BLaER1 (cell line): Measurements from ENCODE around the gene PCBP2.
A peak's percentile ranks its signal among the peaks of the same experiment; 100 is the strongest.

Experiments
- H3K27ac ChIP-seq: shearing (Covaris generic); formaldehyde crosslinking; 2 replicates; pipeline ENCODE4 v1.8.1; 2022
- H3K27me3 ChIP-seq: shearing (Covaris generic); formaldehyde crosslinking; 2 replicates; pipeline ENCODE4 v1.8.1; 2022
- H3K36me3 ChIP-seq: shearing (Covaris generic); formaldehyde crosslinking; 2 replicates; pipeline ENCODE4 v1.8.1; 2022
- H3K4me1 ChIP-seq: shearing (Covaris generic); formaldehyde crosslinking; 2 replicates; pipeline ENCODE4 v1.8.1; 2022
- H3K4me2 ChIP-seq: shearing (Covaris generic); formaldehyde crosslinking; 2 replicates; pipeline ENCODE4 v1.8.1; 2022
- H3K4me3 ChIP-seq: shearing (Covaris generic); formaldehyde crosslinking; 2 replicates; pipeline ENCODE4 v1.8.1; 2022
- H3K9ac ChIP-seq: shearing (Covaris generic); formaldehyde crosslinking; 2 replicates; pipeline ENCODE4 v1.8.1; 2022
- H3K9me3 ChIP-seq: shearing (Covaris generic); formaldehyde crosslinking; 2 replicates; pipeline ENCODE4 v1.8.1; 2022
- H4K20me1 ChIP-seq: shearing (Covaris generic); formaldehyde crosslinking; 2 replicates; pipeline ENCODE4 v1.8.1; 2022
- Cebpa-rat ChIP-seq: shearing (Covaris generic); IDR thresholded peaks from 2 replicates; pipeline ENCODE4 v1.8.1; 2022

The PCBP2 gene

GRCh38 chr12:53506881-53507602, 55.1 kb downstream of the PCBP2 start, which contains the start of gene NPFF:
Gene NPFF (minus strand): TSS chr12:53507484. CDS start chr12:53507474, 10 bp downstream.
- no peaks in the 10 kb centered on the region for H3K27me3 ChIP-seq
- H3K4me3 ChIP-seq = no peak within 1 kb of the TSS
- H3K4me2 ChIP-seq = peak within 1 kb of the TSS; percentile 58
- no peaks in the 10 kb centered on the region for H4K20me1 ChIP-seq
- H3K9ac ChIP-seq = 0 out of 2 replicates have a peak within 1 kb of the TSS, but pooled peaks have one; percentile 15
- TF ChIP-seq Cebpa-rat = no peak
- H3K4me1 ChIP-seq = peaks cover 22% of the 10 kb centered on the region
- no peak within 1 kb of the TSS for H3K27ac ChIP-seq
- H3K9me3 ChIP-seq = no peaks in the 10 kb centered on the region
- peaks cover 78% of the 10 kb centered on the region for H3K36me3 ChIP-seq

- H3K27ac ChIP-seq = no peak overlapping the region
- no peak overlapping the region for H3K4me2 ChIP-seq
- H3K27me3 ChIP-seq = no peaks in the 10 kb centered on the region
- peaks cover 17% of the 10 kb centered on the region for H3K4me1 ChIP-seq
- 0 out of 2 replicates have a peak overlapping the region, but pooled peaks have one; percentile 15 for H3K9ac ChIP-seq
- no peak overlapping the region for H3K4me3 ChIP-seq
- peaks cover 83% of the 10 kb centered on the region for H3K36me3 ChIP-seq
- no peaks in the 10 kb centered on the region for H3K9me3 ChIP-seq
- H4K20me1 ChIP-seq = no peaks in the 10 kb centered on the region
- TF ChIP-seq Cebpa-rat = no peak
Measured at GRCh38 chr12:53507603-53507885, 55.6 kb downstream of the PCBP2 start.

GRCh38 chr12:53508534-53509170, 56.8 kb downstream of the PCBP2 start:
- no peak overlapping the region for H3K4me3 ChIP-seq
- H4K20me1 ChIP-seq = no peaks in the 10 kb centered on the region
- peaks cover 84% of the 10 kb centered on the region for H3K36me3 ChIP-seq
- H3K9ac ChIP-seq = peak overlapping the region; percentile 53; the same call in 1 of the 2 replicates
- peak overlapping the region; percentile 55; the same call in 1 of the 2 replicates for H3K27ac ChIP-seq
- H3K27me3 ChIP-seq = no peaks in the 10 kb centered on the region
- no peak for TF ChIP-seq Cebpa-rat
- H3K4me2 ChIP-seq = peak overlapping the region; percentile 58
- H3K9me3 ChIP-seq = no peaks in the 10 kb centered on the region
- H3K4me1 ChIP-seq = peaks cover 11% of the 10 kb centered on the region

DNA sequence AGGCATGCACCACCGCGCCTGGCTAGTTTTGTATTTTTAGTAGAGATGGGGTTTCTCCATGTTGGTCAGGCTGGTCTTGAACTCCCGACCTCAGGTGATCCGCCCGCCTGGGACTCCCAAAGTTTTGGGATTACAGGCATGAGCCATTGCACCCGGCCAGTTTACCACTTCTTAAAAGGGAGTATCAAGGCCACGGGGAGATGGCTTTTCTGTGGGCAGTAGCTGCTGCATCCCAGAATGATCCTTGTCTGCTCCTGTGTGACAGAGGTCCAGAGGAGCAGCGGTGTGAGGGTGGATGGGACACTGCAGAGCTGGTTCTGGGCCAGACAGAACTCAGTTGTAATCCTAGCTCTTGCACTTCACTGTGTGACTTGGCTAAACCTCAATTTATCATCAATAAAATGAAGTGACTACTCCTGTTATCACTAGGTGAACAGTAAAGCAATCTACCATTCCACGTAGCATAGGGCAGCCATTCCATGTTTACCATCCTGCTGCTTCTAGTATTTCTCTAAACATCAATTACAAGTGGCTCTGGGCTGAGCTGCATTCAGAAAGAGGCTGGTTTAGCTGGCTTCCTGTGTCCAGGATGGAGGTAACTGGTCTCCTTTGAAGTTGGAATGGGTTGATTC, 58.4 kb downstream of the PCBP2 start:
- Histone ChIP-seq H3K9me3 (no peaks in the 10 kb centered on the region), H3K9ac (no peak overlapping the region), H4K20me1 (no peaks in the 10 kb centered on the region), H3K36me3 (peaks cover 84% of the 10 kb centered on the region), H3K27ac (no peak overlapping the region), H3K4me3 (no peak overlapping the region), H3K4me1 (peaks cover 11% of the 10 kb centered on the region), H3K27me3 (no peaks in the 10 kb centered on the region), H3K4me2 (no peak overlapping the region)
- no peak for TF ChIP-seq Cebpa-rat

GRCh38 chr12:53513712-53514410, 62.0 kb downstream of the PCBP2 start:
- H3K36me3 ChIP-seq = peaks cover 94% of the 10 kb centered on the region

DNA sequence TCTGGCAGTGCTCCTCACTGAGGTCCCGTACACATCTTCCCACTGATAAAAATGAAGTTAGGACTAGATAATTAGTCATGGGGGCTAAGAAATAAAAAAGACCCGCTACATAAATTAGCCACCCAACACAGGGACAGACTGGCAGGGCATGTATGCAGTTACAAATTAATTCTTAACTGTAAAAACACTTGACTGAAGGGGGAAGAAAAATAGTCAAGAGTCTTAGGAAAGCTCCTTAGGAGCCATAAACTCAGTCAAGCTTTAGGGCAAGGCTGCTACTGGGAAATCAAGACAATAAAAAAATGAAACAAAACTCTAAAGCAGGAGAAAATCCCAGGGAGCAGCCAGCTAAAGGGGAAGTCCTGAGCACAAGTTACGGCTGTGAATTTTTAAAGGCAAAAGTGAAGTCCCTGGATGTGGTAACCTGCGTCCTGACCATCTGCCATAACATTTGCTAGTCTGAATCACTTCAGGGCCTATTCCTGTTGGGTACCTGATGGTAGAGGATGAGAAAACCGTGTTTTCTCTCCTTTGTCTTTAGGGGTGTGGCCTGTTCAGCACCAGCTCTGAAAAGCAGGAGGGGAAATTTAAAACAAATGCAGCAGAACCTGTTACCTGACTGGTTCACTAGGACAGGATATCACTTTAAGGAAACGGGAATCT, 62.9 kb downstream of the PCBP2 start:
- no peak overlapping the region for H3K9ac ChIP-seq
- no peak overlapping the region for H3K4me2 ChIP-seq
- no peaks in the 10 kb centered on the region for H3K27me3 ChIP-seq
- H3K4me3 ChIP-seq = no peak overlapping the region
- H3K9me3 ChIP-seq = no peaks in the 10 kb centered on the region
- H4K20me1 ChIP-seq = no peaks in the 10 kb centered on the region
- H3K4me1 ChIP-seq = peaks cover 5% of the 10 kb centered on the region
- H3K36me3 ChIP-seq = peaks cover 100% of the 10 kb centered on the region
- no peak overlapping the region for H3K27ac ChIP-seq
- TF ChIP-seq Cebpa-rat = no peak

More at GRCh38 chr12:53513712-53514410, 62.0 kb downstream of the PCBP2 start:
- no peak overlapping the region for H3K4me2 ChIP-seq
- peaks cover 3% of the 10 kb centered on the region for H3K4me1 ChIP-seq
- no peak for TF ChIP-seq Cebpa-rat
- no peak overlapping the region for H3K4me3 ChIP-seq
- no peaks in the 10 kb centered on the region for H4K20me1 ChIP-seq
- no peak overlapping the region for H3K27ac ChIP-seq
- H3K9me3 ChIP-seq = no peaks in the 10 kb centered on the region
- H3K9ac ChIP-seq = no peak overlapping the region
- H3K27me3 ChIP-seq = no peaks in the 10 kb centered on the region

DNA sequence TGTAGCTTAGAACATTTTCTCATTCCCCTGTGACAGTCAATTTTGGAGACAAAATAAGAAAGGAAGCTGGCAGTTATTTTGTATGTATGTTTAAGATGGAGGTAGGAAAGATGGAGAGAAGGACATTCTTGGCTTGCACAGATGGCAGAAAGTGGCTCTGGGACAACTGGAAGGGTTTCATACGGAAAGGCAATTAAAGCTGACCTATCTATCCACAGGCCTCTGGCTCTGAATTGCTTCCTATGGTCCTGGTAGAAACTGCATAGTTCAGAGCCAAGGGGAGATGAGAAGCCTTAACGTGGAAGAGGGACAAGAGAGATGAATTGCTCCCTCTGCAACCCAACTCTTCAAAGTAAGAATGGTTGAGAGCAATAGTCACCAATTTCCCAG, 63.4 kb downstream of the PCBP2 start:
- H3K27ac ChIP-seq = no peak overlapping the region
- no peak overlapping the region for H3K4me3 ChIP-seq
- no peak overlapping the region for H3K4me2 ChIP-seq
- H3K27me3 ChIP-seq = no peaks in the 10 kb centered on the region
- peaks cover 100% of the 10 kb centered on the region for H3K36me3 ChIP-seq
- no peak for TF ChIP-seq Cebpa-rat
- H3K9ac ChIP-seq = no peak overlapping the region
- peaks cover 10% of the 10 kb centered on the region for H3K4me1 ChIP-seq
- no peaks in the 10 kb centered on the region for H3K9me3 ChIP-seq
- no peaks in the 10 kb centered on the region; the same call in 1 of the 2 replicates for H4K20me1 ChIP-seq

- no peak overlapping the region for H3K4me3 ChIP-seq
- no peaks in the 10 kb centered on the region; the same call in 1 of the 2 replicates for H4K20me1 ChIP-seq
- peaks cover 100% of the 10 kb centered on the region for H3K36me3 ChIP-seq
- no peak overlapping the region for H3K4me2 ChIP-seq
- H3K4me1 ChIP-seq = peaks cover 14% of the 10 kb centered on the region
- no peak overlapping the region for H3K27ac ChIP-seq
- no peaks in the 10 kb centered on the region for H3K27me3 ChIP-seq
- no peaks in the 10 kb centered on the region for H3K9me3 ChIP-seq
- H3K9ac ChIP-seq = no peak overlapping the region
- TF ChIP-seq Cebpa-rat = no peak
Measured at GRCh38 chr12:53516758-53517455, 65.0 kb downstream of the PCBP2 start.

GRCh38 chr12:53518381-53518780, 66.5 kb downstream of the PCBP2 start:
- no peak overlapping the region for H3K4me3 ChIP-seq
- no peak for TF ChIP-seq Cebpa-rat
- peaks cover 100% of the 10 kb centered on the region for H3K36me3 ChIP-seq
- no peak overlapping the region for H3K4me2 ChIP-seq
- H3K27ac ChIP-seq = no peak overlapping the region
- H3K9ac ChIP-seq = no peak overlapping the region
- H3K4me1 ChIP-seq = peaks cover 14% of the 10 kb centered on the region
- H4K20me1 ChIP-seq = no peaks in the 10 kb centered on the region; the same call in 1 of the 2 replicates
- H3K27me3 ChIP-seq = no peaks in the 10 kb centered on the region
- H3K9me3 ChIP-seq = no peaks in the 10 kb centered on the region
